Measurements from ENCODE around the gene POU3F3. TPM values are rescaled to one million over a fixed set of nuclear protein-coding genes. Genes with fewer than 3 reads are reported as not detected.
A peak's percentile ranks its signal among the peaks of the same experiment; 100 is the strongest.

POU3F3 gene
- total RNA-seq, 1 experiment from 2014 or later, result not detected

GRCh38 chr2:104871972-104872865 is 18.3 kb downstream of the POU3F3 start:
- no TSS peak for BruUV-seq (replicated peaks)
- no peak for DNase-seq
- H3K27me3 Mint-ChIP-seq (ENCODE audit: unreplicated experiment), result peaks cover 80% of the 10 kb centered on the region
- intact Hi-C loops (cut with micrococcal nuclease; ENCODE audit: unreplicated experiment), result loop anchor here (10.0 kb wide), 1 partner anchor 837 kb away; no protein-coding TSS in a partner anchor
- no peaks in the 10 kb centered on the region for H3K4me1 Mint-ChIP-seq (ENCODE audit: low read depth, unreplicated experiment)
- no peaks in the 10 kb centered on the region for H3K9me3 Mint-ChIP-seq (ENCODE audit: low read depth, unreplicated experiment)
- peak overlapping the region; percentile 73 for H3K4me3 Mint-ChIP-seq (ENCODE audit: low read depth, unreplicated experiment)
- H3K27ac Mint-ChIP-seq (ENCODE audit: unreplicated experiment), result no peak overlapping the region
- CTCF ChIA-PET, result interaction anchor here (0.5 kb wide), 1 partner anchor 75 kb away, joined by 5 read pairs; no protein-coding TSS in a partner anchor
- no peak for TF ChIP-seq CTCF (IDR thresholded peaks at IDR 0.05; ENCODE audit: unreplicated experiment)
- H3K36me3 Mint-ChIP-seq (ENCODE audit: insufficient read depth, unreplicated experiment), result peaks cover 7% of the 10 kb centered on the region

GRCh38 chr2:104872866-104873688 is 19.2 kb downstream of the POU3F3 start:
- CTCF ChIA-PET, result interaction anchor here (0.5 kb wide), 1 partner anchor 74 kb away, joined by 5 read pairs; no protein-coding TSS in a partner anchor
- intact Hi-C loops (cut with micrococcal nuclease; ENCODE audit: unreplicated experiment), result loop anchor here (10.0 kb wide), 1 partner anchor 838 kb away; no protein-coding TSS in a partner anchor
- TF ChIP-seq CTCF (IDR thresholded peaks at IDR 0.05; ENCODE audit: unreplicated experiment), result peak; percentile 65
- DNase-seq, result peak; percentile 69
- peak overlapping the region; percentile 73 for H3K4me3 Mint-ChIP-seq (ENCODE audit: low read depth, unreplicated experiment)
- H3K27me3 Mint-ChIP-seq (ENCODE audit: unreplicated experiment), result peaks cover 72% of the 10 kb centered on the region
- H3K36me3 Mint-ChIP-seq (ENCODE audit: insufficient read depth, unreplicated experiment), result peaks cover 7% of the 10 kb centered on the region
- H3K27ac Mint-ChIP-seq (ENCODE audit: unreplicated experiment), result no peak overlapping the region
- no TSS peak for BruUV-seq (replicated peaks)
- H3K9me3 Mint-ChIP-seq (ENCODE audit: low read depth, unreplicated experiment), result no peaks in the 10 kb centered on the region
- no peaks in the 10 kb centered on the region for H3K4me1 Mint-ChIP-seq (ENCODE audit: low read depth, unreplicated experiment)

DNA sequence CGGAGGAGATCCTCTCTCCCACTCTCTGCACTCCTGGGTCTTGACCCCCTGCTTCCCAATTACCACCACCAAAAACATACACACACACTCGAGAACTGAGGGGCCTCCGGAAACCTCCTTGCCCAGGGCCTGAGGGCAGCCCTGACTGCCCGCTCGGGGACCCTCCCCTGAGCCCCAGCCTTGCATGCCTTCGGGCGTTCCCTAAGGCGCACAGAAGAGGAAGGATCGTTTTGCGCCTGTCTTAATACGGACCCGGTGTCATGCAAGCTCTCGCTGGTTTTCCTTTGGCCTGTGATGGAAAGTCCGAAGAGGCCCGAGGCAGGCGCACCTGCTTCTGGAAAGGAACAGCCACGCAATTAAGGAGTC is 19.8 kb downstream of the POU3F3 start:
- H3K9me3 Mint-ChIP-seq (ENCODE audit: low read depth, unreplicated experiment), result no peaks in the 10 kb centered on the region
- BruUV-seq (replicated peaks), result no TSS peak
- CTCF ChIA-PET, result no interaction called here
- no peak for DNase-seq
- H3K4me1 Mint-ChIP-seq (ENCODE audit: low read depth, unreplicated experiment), result no peaks in the 10 kb centered on the region
- H3K4me3 Mint-ChIP-seq (ENCODE audit: low read depth, unreplicated experiment), result peak overlapping the region; percentile 73
- H3K27me3 Mint-ChIP-seq (ENCODE audit: unreplicated experiment), result peaks cover 71% of the 10 kb centered on the region
- intact Hi-C loops (cut with micrococcal nuclease; ENCODE audit: unreplicated experiment), result loop anchor here (10.0 kb wide), 1 partner anchor 839 kb away; no protein-coding TSS in a partner anchor
- peaks cover 7% of the 10 kb centered on the region for H3K36me3 Mint-ChIP-seq (ENCODE audit: insufficient read depth, unreplicated experiment)
- TF ChIP-seq CTCF (IDR thresholded peaks at IDR 0.05; ENCODE audit: unreplicated experiment), result no peak
- no peak overlapping the region for H3K27ac Mint-ChIP-seq (ENCODE audit: unreplicated experiment)

DNA sequence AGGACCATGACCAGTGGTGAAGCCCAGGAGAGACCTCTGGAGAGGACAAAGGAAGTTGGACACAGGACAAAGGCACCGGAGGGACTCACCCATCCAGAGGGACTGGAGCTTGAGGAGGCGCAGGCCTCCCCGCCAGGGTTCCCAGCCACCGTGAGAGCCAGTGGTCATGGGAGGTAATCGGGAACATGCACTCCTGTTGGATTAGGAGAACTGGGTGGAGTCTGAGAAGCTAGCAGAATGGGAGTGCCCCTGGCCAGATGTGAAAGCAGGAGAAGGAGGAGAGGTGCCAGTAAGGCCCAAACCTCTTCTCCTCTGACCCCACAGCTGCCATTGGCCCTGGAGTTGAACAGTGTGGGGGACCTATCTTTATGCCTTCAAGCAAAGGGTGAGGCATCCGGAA is 20.3 kb downstream of the POU3F3 start:
- BruUV-seq (replicated peaks), result no TSS peak
- TF ChIP-seq CTCF (IDR thresholded peaks at IDR 0.05; ENCODE audit: unreplicated experiment), result no peak
- DNase-seq, result no peak
- Mint-ChIP-seq H3K27me3 (ENCODE audit: unreplicated experiment) (peaks cover 71% of the 10 kb centered on the region), H3K4me3 (ENCODE audit: low read depth, unreplicated experiment) (no peak overlapping the region), H3K36me3 (ENCODE audit: insufficient read depth, unreplicated experiment) (peaks cover 7% of the 10 kb centered on the region), H3K4me1 (ENCODE audit: low read depth, unreplicated experiment) (no peaks in the 10 kb centered on the region), H3K9me3 (ENCODE audit: low read depth, unreplicated experiment) (no peaks in the 10 kb centered on the region), H3K27ac (ENCODE audit: unreplicated experiment) (no peak overlapping the region)
- intact Hi-C loops (cut with micrococcal nuclease; ENCODE audit: unreplicated experiment), result loop anchor here (10.0 kb wide), 1 partner anchor 839 kb away; no protein-coding TSS in a partner anchor
- CTCF ChIA-PET, result interaction anchor here (0.5 kb wide), 1 partner anchor 807 kb away, joined by 3 read pairs; no protein-coding TSS in a partner anchor

Data from Calu3 (cell line).